Measurements from ENCODE around the gene UMAD1.

The UMAD1 gene

GRCh38 chr7:7867846-7868571, 227.5 kb downstream of the UMAD1 start:
- no peak for TF ChIP-seq TAF1 (IDR thresholded peaks at IDR 0.05; ENCODE audit: borderline replicate concordance, insufficient read depth, low read length)
- TF ChIP-seq FOXP2 (optimal IDR thresholded peaks at IDR 0.05; ENCODE audit: borderline replicate concordance, extremely low read depth, extremely low read length, insufficient read depth) = no peak

DNA sequence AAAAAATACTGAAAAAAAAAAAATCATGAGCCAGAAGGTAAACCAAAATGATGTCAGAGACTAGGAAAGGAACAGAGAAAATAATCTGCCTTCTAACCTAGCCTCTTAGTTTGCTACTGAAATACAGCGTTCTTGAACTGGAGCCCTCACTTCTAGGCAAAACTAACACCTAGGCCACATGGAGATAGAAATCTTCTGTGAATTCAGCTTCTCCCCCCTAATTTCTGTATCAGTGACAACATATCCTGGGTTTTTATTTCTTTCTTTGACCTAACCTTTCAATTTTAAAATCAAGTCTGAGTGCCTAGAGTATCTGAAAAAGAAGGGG, 228.0 kb downstream of the UMAD1 start:
- TF ChIP-seq POLR2AphosphoS5 (IDR thresholded peaks at IDR 0.05; ENCODE audit: low read depth, low read length) (no peak), SIN3A (IDR thresholded peaks at IDR 0.05; ENCODE audit: borderline replicate concordance, insufficient read depth, low read length) (no peak), TAF1 (IDR thresholded peaks at IDR 0.05; ENCODE audit: borderline replicate concordance, insufficient read depth, low read length) (no peak), FOXP2 (optimal IDR thresholded peaks at IDR 0.05; ENCODE audit: borderline replicate concordance, extremely low read depth, extremely low read length, insufficient read depth) (no peak), REST (IDR thresholded peaks at IDR 0.05; ENCODE audit: insufficient read depth in 1 of 2, low read depth in 2 of 2, low read length in 2 of 2) (no peak)

DNA sequence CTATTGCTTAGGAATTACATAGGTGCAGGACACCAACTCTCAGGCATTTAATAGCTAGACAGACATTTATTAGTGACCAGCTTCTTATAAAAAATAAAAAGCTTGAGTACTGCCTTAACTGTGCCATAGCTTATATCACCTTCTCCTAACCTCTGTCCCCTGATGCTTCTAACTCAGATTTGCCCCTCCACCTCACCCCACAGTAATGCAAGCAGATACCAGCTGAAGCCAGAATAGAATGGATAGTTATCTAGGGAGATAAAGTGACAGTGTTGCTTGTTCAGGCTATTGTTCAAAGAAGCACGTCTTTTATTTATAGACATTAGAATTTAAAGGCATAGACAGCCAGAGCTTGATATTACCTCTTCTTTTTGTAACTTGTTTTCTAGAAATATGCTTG, 228.5 kb downstream of the UMAD1 start:
- TF ChIP-seq FOXP2 (optimal IDR thresholded peaks at IDR 0.05; ENCODE audit: borderline replicate concordance, extremely low read depth, extremely low read length, insufficient read depth) (no peak), POLR2AphosphoS5 (IDR thresholded peaks at IDR 0.05; ENCODE audit: low read depth, low read length) (no peak), REST (IDR thresholded peaks at IDR 0.05; ENCODE audit: insufficient read depth in 1 of 2, low read depth in 2 of 2, low read length in 2 of 2) (no peak), TAF1 (IDR thresholded peaks at IDR 0.05; ENCODE audit: borderline replicate concordance, insufficient read depth, low read length) (no peak), SIN3A (IDR thresholded peaks at IDR 0.05; ENCODE audit: borderline replicate concordance, insufficient read depth, low read length) (no peak)

DNA sequence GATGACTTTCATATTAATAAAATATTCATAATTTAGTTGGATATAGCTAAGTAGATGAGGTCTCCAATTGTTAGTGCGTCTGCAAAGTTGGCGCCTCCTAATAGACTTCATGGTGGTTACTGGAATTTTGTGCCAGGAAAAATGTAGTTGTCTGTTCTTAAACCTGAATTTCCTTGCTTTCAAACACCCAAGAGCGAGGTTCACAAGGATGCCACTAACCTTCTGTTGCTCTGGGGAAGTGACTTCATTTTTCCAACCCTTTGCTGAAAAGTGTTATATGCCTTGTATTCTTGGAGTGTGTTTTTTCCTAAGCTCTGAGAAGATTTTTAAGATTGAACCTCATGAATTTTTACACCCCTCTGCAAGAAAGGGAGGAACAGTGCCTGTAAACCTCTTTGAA, 229.1 kb downstream of the UMAD1 start:
- no peak for TF ChIP-seq FOXP2 (optimal IDR thresholded peaks at IDR 0.05; ENCODE audit: borderline replicate concordance, extremely low read depth, extremely low read length, insufficient read depth)
- TF ChIP-seq REST (IDR thresholded peaks at IDR 0.05; ENCODE audit: insufficient read depth in 1 of 2, low read depth in 2 of 2, low read length in 2 of 2) = no peak
- no peak for TF ChIP-seq SIN3A (IDR thresholded peaks at IDR 0.05; ENCODE audit: borderline replicate concordance, insufficient read depth, low read length)
- no peak for TF ChIP-seq TAF1 (IDR thresholded peaks at IDR 0.05; ENCODE audit: borderline replicate concordance, insufficient read depth, low read length)
- TF ChIP-seq POLR2AphosphoS5 (IDR thresholded peaks at IDR 0.05; ENCODE audit: low read depth, low read length) = no peak

DNA sequence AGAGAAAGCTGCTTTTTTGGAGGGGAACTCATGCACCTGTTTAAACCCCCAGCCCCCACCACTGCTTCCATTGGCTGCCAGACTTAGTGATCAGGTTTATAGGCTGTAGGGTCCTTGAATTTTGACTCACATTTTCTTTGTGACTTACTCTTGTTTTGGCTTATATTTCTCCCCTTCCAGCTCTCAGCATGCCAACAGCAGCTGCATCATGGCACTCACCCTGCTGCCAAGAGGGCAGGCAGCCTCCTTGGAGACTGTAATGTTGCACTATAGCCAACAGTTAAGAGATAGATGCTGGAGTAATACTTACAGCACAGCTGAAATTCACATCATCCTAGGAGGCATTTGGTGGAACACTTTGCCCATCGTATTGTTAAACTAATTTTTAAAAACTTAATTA, 230.0 kb downstream of the UMAD1 start:
- TF ChIP-seq POLR2AphosphoS5 (IDR thresholded peaks at IDR 0.05; ENCODE audit: low read depth, low read length) (no peak), SIN3A (IDR thresholded peaks at IDR 0.05; ENCODE audit: borderline replicate concordance, insufficient read depth, low read length) (no peak), FOXP2 (optimal IDR thresholded peaks at IDR 0.05; ENCODE audit: borderline replicate concordance, extremely low read depth, extremely low read length, insufficient read depth) (no peak), REST (IDR thresholded peaks at IDR 0.05; ENCODE audit: insufficient read depth in 1 of 2, low read depth in 2 of 2, low read length in 2 of 2) (no peak), TAF1 (IDR thresholded peaks at IDR 0.05; ENCODE audit: borderline replicate concordance, insufficient read depth, low read length) (no peak)
